IMR-90 (cell line): ENCODE data around the gene PTCHD4. TPM values are rescaled to one million over a fixed set of nuclear protein-coding genes. Genes with fewer than 3 reads are reported as not detected.

Experiments
- ATAC-seq: fragments of 200-7000 bp; cut with Tn5 transposase; 2 replicates; pipeline ENCODE4 v1.9.1; 2020; ENCODE audit warnings: low read depth, mild to moderate bottlenecking, moderate library complexity
- BruUV-seq: library from RNA; stranded (reverse); fragments of 400-500 nt; replicated peaks from 2 replicates; lab custom pipeline; 2021; lab: Mats Ljungman, UMichigan
- CTCF ChIA-PET: fragments of 300-600 bp; formaldehyde crosslinking; extraction: SDS; loops from one replicate; lab custom pipeline; 2021; ENCODE audit warnings: antibody characterized with exemption; lab: Yijun Ruan, JAX
- POLR2A ChIA-PET: fragments of 300-600 bp; sonication (Branson Sonifier 250); formaldehyde crosslinking; loops from one replicate; lab custom pipeline; 2022; ENCODE audit warnings: antibody characterized with exemption; ENCODE audit not compliant: unreplicated experiment; lab: Charles Lee
- DNase-seq: peaks from one replicate; pipeline ENCODE4 v3.0.0; 2013
- H2AFZ ChIP-seq: replicated peaks from 2 replicates; pipeline ENCODE3; 2013; ENCODE audit warnings: low read length, mild to moderate bottlenecking; ENCODE audit not compliant: poor library complexity
- H2AK5ac ChIP-seq: 2 replicates; pipeline ENCODE4 v1.6.1; 2013; ENCODE audit warnings: low read depth, low read length, inconsistent platforms
- H2AK9ac ChIP-seq: replicated peaks from 2 replicates; pipeline ENCODE3; 2013; ENCODE audit warnings: mild to moderate bottlenecking, low read depth, low read length, moderate library complexity; ENCODE audit not compliant: poor library complexity
- H2BK120ac ChIP-seq: 2 replicates; pipeline ENCODE4 v1.6.1; 2013; ENCODE audit warnings: low read depth, low read length, inconsistent platforms
- H2BK15ac ChIP-seq: 3 replicates; pipeline ENCODE4 v1.6.1; 2013; ENCODE audit warnings: low read depth, low read length, inconsistent platforms
- H2BK20ac ChIP-seq: 2 replicates; pipeline ENCODE4 v1.6.1; 2013; ENCODE audit warnings: low read depth, mild to moderate bottlenecking, inconsistent platforms, low read length, moderate library complexity
- H2BK5ac ChIP-seq: 2 replicates; pipeline ENCODE4 v1.6.1; 2013; ENCODE audit warnings: mild to moderate bottlenecking, low read depth, low read length, inconsistent platforms; ENCODE audit not compliant: poor library complexity, severe bottlenecking
- H3K14ac ChIP-seq: replicated peaks from 2 replicates; pipeline ENCODE4 v1.6.1; 2013; ENCODE audit warnings: low read depth, low read length, inconsistent platforms
- H3K18ac ChIP-seq: 2 replicates; pipeline ENCODE4 v1.6.1; 2013; ENCODE audit warnings: low read depth, low read length, control low read depth
- H3K23ac ChIP-seq: 2 replicates; pipeline ENCODE4 v1.6.1; 2013; ENCODE audit warnings: low read depth, low read length, inconsistent platforms
- H3K27ac ChIP-seq: 2 replicates; pipeline ENCODE4 v1.5.1; 2013; ENCODE audit warnings: mild to moderate bottlenecking, control low read depth, low read length; ENCODE audit not compliant: insufficient read depth
- H3K27me3 ChIP-seq: 2 replicates; pipeline ENCODE4 v1.6.1; 2013; ENCODE audit warnings: low read length; ENCODE audit not compliant: control insufficient read depth, insufficient read depth
- H3K36me3 ChIP-seq: 2 replicates; pipeline ENCODE4 v1.6.1; 2013; ENCODE audit warnings: low read length, mixed read lengths; ENCODE audit not compliant: control insufficient read depth, insufficient read depth
- H3K4ac ChIP-seq: 2 replicates; pipeline ENCODE4 v1.6.1; 2013; ENCODE audit warnings: low read depth, low read length, inconsistent platforms
- H3K4me1 ChIP-seq: 2 replicates; pipeline ENCODE4 v1.6.1; 2013; ENCODE audit warnings: low read length, mixed read lengths; ENCODE audit not compliant: control insufficient read depth, insufficient read depth
- H3K4me2 ChIP-seq: 2 replicates; pipeline ENCODE4 v1.6.1; 2013; ENCODE audit warnings: low read depth, mild to moderate bottlenecking, control low read depth, low read length, moderate library complexity
- H3K4me3 ChIP-seq: 2 replicates; pipeline ENCODE4 v1.5.1; 2013; ENCODE audit warnings: low read depth, mild to moderate bottlenecking, control low read depth, low read length, moderate library complexity; ENCODE audit not compliant: insufficient read depth
- H3K56ac ChIP-seq: 2 replicates; pipeline ENCODE4 v1.6.1; 2013; ENCODE audit warnings: low read length, inconsistent platforms; ENCODE audit not compliant: insufficient read depth; ENCODE audit errors: extremely low read depth
- H3K79me1 ChIP-seq, 2 experiments: 2 replicates each; pipeline ENCODE4 v1.6.1; 2013; ENCODE audit warnings: low read length in 2 of 2, inconsistent platforms in 1 of 2, low read depth in 1 of 2
- H3K9ac ChIP-seq: 2 replicates; pipeline ENCODE4 v1.6.1; 2013; ENCODE audit warnings: low read depth, low read length, control low read depth
- H3K9me1 ChIP-seq: 2 replicates; pipeline ENCODE4 v1.6.1; 2013; ENCODE audit warnings: low read length, inconsistent platforms; ENCODE audit not compliant: insufficient read depth
- H3K9me3 ChIP-seq: 2 replicates; pipeline ENCODE4 v1.6.1; 2013; ENCODE audit warnings: low read length; ENCODE audit not compliant: control insufficient read depth, insufficient read depth
- H4K20me1 ChIP-seq: 2 replicates; pipeline ENCODE4 v1.6.1; 2013; ENCODE audit warnings: low read length, inconsistent platforms; ENCODE audit not compliant: insufficient read depth
- H4K5ac ChIP-seq: 2 replicates; pipeline ENCODE4 v1.6.1; 2013; ENCODE audit warnings: mild to moderate bottlenecking, low read depth, low read length, control low read depth
- H4K8ac ChIP-seq, 2 experiments: 2 replicates each; pipeline ENCODE4 v1.6.1; 2013; ENCODE audit warnings: low read depth in 2 of 2, low read length in 2 of 2, control low read depth in 1 of 2, inconsistent platforms in 1 of 2
- H4K91ac ChIP-seq: 2 replicates; pipeline ENCODE4 v1.6.1; 2013; ENCODE audit warnings: low read depth, low read length, inconsistent platforms; ENCODE audit not compliant: insufficient read depth
- ELK1 ChIP-seq: fragments of 150-350 bp; IDR thresholded peaks from 2 replicates; pipeline ENCODE4 v1.6.1; 2016; ENCODE audit warnings: low read depth, mild to moderate bottlenecking, low read length, moderate library complexity, borderline replicate concordance
- MAFK ChIP-seq: IDR thresholded peaks from 2 replicates; pipeline ENCODE4 v1.6.1; 2012; ENCODE audit warnings: low read depth, low read length, improper control_type of control experiment
- MAZ ChIP-seq: IDR thresholded peaks from 2 replicates; pipeline ENCODE4 v1.6.1; 2012; ENCODE audit warnings: low read depth, mild to moderate bottlenecking, low read length, improper control_type of control experiment, moderate library complexity, borderline replicate concordance
- RFX5 ChIP-seq: IDR thresholded peaks from 2 replicates; pipeline ENCODE4 v1.8.0; 2012; ENCODE audit warnings: low read depth, mild to moderate bottlenecking, low read length, moderate library complexity
- USF2 ChIP-seq: fragments of 150-350 bp; IDR thresholded peaks from 2 replicates; pipeline ENCODE4 v1.6.1; 2017; ENCODE audit warnings: mild to moderate bottlenecking, antibody characterized with exemption, low read length, low read depth
- WGBS, 2 experiments: methylation state at CpG; one replicate each; pipeline versions ENCODE4 v1.1.5 to v1.1.7; 2013; ENCODE audit warnings: missing lambda C conversion rate in 2 of 2; ENCODE audit not compliant: insufficient read length in 1 of 2; ENCODE audit errors: extremely low coverage in 2 of 2; 5-methylcytosine and 5-hydroxymethylcytosine counted together
- dilution Hi-C: fragments of 300-500 bp; cut with HindIII; formaldehyde crosslinking; loops from one replicate; pipeline ENCODE4 v1.14.3; 2018; ENCODE audit warnings: low sequenced_read_pairs; ENCODE audit not compliant: unreplicated experiment
- in situ Hi-C: fragments of 300-500 bp; cut with MboI; formaldehyde crosslinking; loops from 3 replicates; pipeline ENCODE4 v1.14.3; 2019; ENCODE audit warnings: low sequenced_read_pairs, inconsistent platforms, mixed read lengths
- intact Hi-C: fragments of 100-400 bp; cut with micrococcal nuclease; formaldehyde crosslinking; loops from 2 replicates; pipeline ENCODE4 v1.10.0; 2022
- polyA plus RNA-seq, 3 experiments: library from polyadenylated mRNA; depleted of rRNA; stranded (reverse); fragments of >200 nt; gene quantifications; 2 replicates each; pipeline ENCODE4 v1.2.3, GENCODE V29; 2012; ENCODE audit warnings: low replicate concordance in 1 of 3
- total RNA-seq: library from RNA; depleted of rRNA; stranded (reverse); fragments of >200 nt; gene quantifications from 2 replicates; pipeline ENCODE4 v1.2.3, GENCODE V29; 2012

PTCHD4 gene
- total and polyA plus RNA-seq, 2 of the 4 experiments (the other 2 are of a cell fraction) = 0.53 to 0.72 TPM

GRCh38 chr6:48141975-48142374 lies 31.0 kb upstream of the PTCHD4 start:
- no peak overlapping the region for H2AFZ ChIP-seq
- H3K79me1 ChIP-seq = no peaks in the 10 kb centered on the region
- H2BK5ac ChIP-seq = no peak overlapping the region
- H2AK9ac ChIP-seq = no peak overlapping the region
- H4K5ac ChIP-seq = no peak overlapping the region
- H3K4me3 ChIP-seq = no peak overlapping the region
- BruUV-seq = no TSS peak
- DNase-seq (no peak), ATAC-seq (no peak)
- intact Hi-C loops = no loop called here
- no peak overlapping the region for H4K8ac ChIP-seq
- CTCF ChIA-PET = no interaction called here
- dilution Hi-C loops = no loop called here
- H3K18ac ChIP-seq = no peak overlapping the region
- no peaks in the 10 kb centered on the region for H3K36me3 ChIP-seq
- no peak overlapping the region for H2AK5ac ChIP-seq
- no peak overlapping the region for H3K4ac ChIP-seq
- H3K9ac ChIP-seq = no peak overlapping the region
- H4K20me1 ChIP-seq = no peaks in the 10 kb centered on the region
- H3K9me3 ChIP-seq = no peaks in the 10 kb centered on the region
- no peak overlapping the region for H2BK120ac ChIP-seq
- H3K4me1 ChIP-seq = no peaks in the 10 kb centered on the region
- no peak overlapping the region for H3K14ac ChIP-seq
- H4K91ac ChIP-seq = no peak overlapping the region
- H3K4me2 ChIP-seq = no peak overlapping the region
- POLR2A ChIA-PET = no interaction called here
- no peak overlapping the region for H2BK15ac ChIP-seq
- TF ChIP-seq MAFK = no peak
- no peak for TF ChIP-seq ELK1
- no peak for TF ChIP-seq RFX5
- no peak for TF ChIP-seq USF2
- no peak for TF ChIP-seq MAZ
- no peak overlapping the region for H2BK20ac ChIP-seq
- no peaks in the 10 kb centered on the region for H3K27me3 ChIP-seq
- no peak overlapping the region for H3K23ac ChIP-seq
- no peaks in the 10 kb centered on the region for H3K9me1 ChIP-seq
- H3K27ac ChIP-seq = no peak overlapping the region
- no CpG with 5 or more reads among the region's 2 CpGs for WGBS, 2 experiments
- in situ Hi-C loops = no loop called here
- H3K56ac ChIP-seq = no peak overlapping the region
